ENCODE measurements around the gene KRTAP10-7. TPM values are rescaled to one million over a fixed set of nuclear protein-coding genes. Genes with fewer than 3 reads are reported as not detected.

KRTAP10-7 gene
- total RNA-seq, 1 experiment from 2014 or later = not detected

- Mint-ChIP-seq H3K4me1 (ENCODE audit: low read depth, unreplicated experiment) (no peaks in the 10 kb centered on the region), H3K36me3 (ENCODE audit: insufficient read depth, unreplicated experiment) (no peaks in the 10 kb centered on the region), H3K9me3 (ENCODE audit: unreplicated experiment) (peaks cover 14% of the 10 kb centered on the region), H3K27ac (ENCODE audit: unreplicated experiment) (no peak overlapping the region), H3K4me3 (ENCODE audit: unreplicated experiment) (no peak overlapping the region), H3K27me3 (ENCODE audit: insufficient read depth, unreplicated experiment) (peaks cover 13% of the 10 kb centered on the region)
- no peaks in the 10 kb centered on the region for H3K4me1 ChIP-seq
- TF ChIP-seq CTCF (IDR thresholded peaks at IDR 0.05; ENCODE audit: insufficient read depth in 1 of 2, low read depth in 1 of 2, low read length in 1 of 2, severe bottlenecking in 1 of 2, unreplicated experiment in 1 of 2) = no peak
- H3K9me3 ChIP-seq = peaks cover 16% of the 10 kb centered on the region; the same call in 1 of the 2 replicates
- intact Hi-C loops (cut with micrococcal nuclease; ENCODE audit: unreplicated experiment) = no loop called here
- CTCF ChIA-PET = no interaction called here
- H3K36me3 ChIP-seq (ENCODE audit: control insufficient read depth, insufficient read depth, low read length) = no peaks in the 10 kb centered on the region
- DNase-seq = no peak
- H3K27me3 ChIP-seq (replicated peaks; ENCODE audit: control insufficient read depth, insufficient read depth, low read length) = no peaks in the 10 kb centered on the region
- POLR2A ChIA-PET = no interaction called here
- no peak overlapping the region for H3K4me3 ChIP-seq (ENCODE audit: low read depth, low read length)
- BruUV-seq (replicated peaks) = no TSS peak
Observed at GRCh38 chr21:44566403-44566802, 34.0 kb upstream of the KRTAP10-7 start.

- TF ChIP-seq CTCF (IDR thresholded peaks at IDR 0.05; ENCODE audit: insufficient read depth in 1 of 2, low read depth in 1 of 2, low read length in 1 of 2, severe bottlenecking in 1 of 2, unreplicated experiment in 1 of 2) = no peak
- Histone ChIP-seq H3K4me1 (no peaks in the 10 kb centered on the region), H3K4me3 (ENCODE audit: low read depth, low read length) (no peak overlapping the region), H3K36me3 (ENCODE audit: control insufficient read depth, insufficient read depth, low read length) (no peaks in the 10 kb centered on the region), H3K27me3 (replicated peaks; ENCODE audit: control insufficient read depth, insufficient read depth, low read length) (no peaks in the 10 kb centered on the region), H3K9me3 (peaks cover 16% of the 10 kb centered on the region; the same call in 1 of the 2 replicates)
- H3K27me3 Mint-ChIP-seq (ENCODE audit: insufficient read depth, unreplicated experiment) = peaks cover 13% of the 10 kb centered on the region
- no TSS peak for BruUV-seq (replicated peaks)
- CTCF ChIA-PET = no interaction called here
- POLR2A ChIA-PET = no interaction called here
- no peaks in the 10 kb centered on the region for H3K36me3 Mint-ChIP-seq (ENCODE audit: insufficient read depth, unreplicated experiment)
- peaks cover 26% of the 10 kb centered on the region for H3K9me3 Mint-ChIP-seq (ENCODE audit: unreplicated experiment)
- no peak overlapping the region for H3K27ac Mint-ChIP-seq (ENCODE audit: unreplicated experiment)
- no peak overlapping the region for H3K4me3 Mint-ChIP-seq (ENCODE audit: unreplicated experiment)
- H3K4me1 Mint-ChIP-seq (ENCODE audit: low read depth, unreplicated experiment) = no peaks in the 10 kb centered on the region
- intact Hi-C loops (cut with micrococcal nuclease; ENCODE audit: unreplicated experiment) = no loop called here
- no peak for DNase-seq
Observed at GRCh38 chr21:44567481-44568171, 32.8 kb upstream of the KRTAP10-7 start.

- peaks cover 16% of the 10 kb centered on the region; the same call in 1 of the 2 replicates for H3K9me3 ChIP-seq
- CTCF ChIA-PET = no interaction called here
- Mint-ChIP-seq H3K9me3 (ENCODE audit: unreplicated experiment) (peaks cover 26% of the 10 kb centered on the region), H3K4me1 (ENCODE audit: low read depth, unreplicated experiment) (no peaks in the 10 kb centered on the region), H3K4me3 (ENCODE audit: unreplicated experiment) (no peak overlapping the region), H3K36me3 (ENCODE audit: insufficient read depth, unreplicated experiment) (no peaks in the 10 kb centered on the region), H3K27ac (ENCODE audit: unreplicated experiment) (no peak overlapping the region), H3K27me3 (ENCODE audit: insufficient read depth, unreplicated experiment) (peaks cover 12% of the 10 kb centered on the region)
- H3K36me3 ChIP-seq (ENCODE audit: control insufficient read depth, insufficient read depth, low read length) = no peaks in the 10 kb centered on the region
- H3K4me3 ChIP-seq (ENCODE audit: low read depth, low read length) = no peak overlapping the region
- no peak for DNase-seq
- POLR2A ChIA-PET = no interaction called here
- intact Hi-C loops (cut with micrococcal nuclease; ENCODE audit: unreplicated experiment) = no loop called here
- no peak for TF ChIP-seq CTCF (IDR thresholded peaks at IDR 0.05; ENCODE audit: insufficient read depth in 1 of 2, low read depth in 1 of 2, low read length in 1 of 2, severe bottlenecking in 1 of 2, unreplicated experiment in 1 of 2)
- H3K27me3 ChIP-seq (replicated peaks; ENCODE audit: control insufficient read depth, insufficient read depth, low read length) = no peaks in the 10 kb centered on the region
- no peaks in the 10 kb centered on the region for H3K4me1 ChIP-seq
- no TSS peak for BruUV-seq (replicated peaks)
Observed at GRCh38 chr21:44568261-44568660, 32.1 kb upstream of the KRTAP10-7 start.
